CD14-positive monocyte (primary cell): ENCODE results near the gene HSF4. TPM values are rescaled to one million over a fixed set of nuclear protein-coding genes. Genes with fewer than 3 reads are reported as not detected.

Source experiments
- DNase-seq, 3 donors: peaks; one replicate each; pipeline ENCODE4 v3.0.0-alpha.2; 2011 to 2022
- H2AFZ ChIP-seq: 2 replicates; pipeline ENCODE4 v1.6.0; 2012; ENCODE audit warnings: mild to moderate bottlenecking, low read depth, low read length, inconsistent platforms; ENCODE audit not compliant: insufficient read depth, poor library complexity, severe bottlenecking
- H3K27ac ChIP-seq, 2 donors: 1 replicate in 1 of 2; 2 replicates in 1 of 2; pipeline ENCODE4 v1.5.1; 2012 to 2013; ENCODE audit warnings: low read length in 2 of 2, control low read depth in 1 of 2, inconsistent platforms in 1 of 2, low read depth in 1 of 2, mild to moderate bottlenecking in 1 of 2
- H3K27me3 ChIP-seq, 2 donors: one replicate each; pipeline versions ENCODE4 v1.6.0 to v1.6.1; 2011 to 2013; ENCODE audit warnings: low read length in 2 of 2; ENCODE audit not compliant: control insufficient read depth in 2 of 2, insufficient read depth in 2 of 2
- H3K36me3 ChIP-seq, 2 donors: replicated peaks in 1 of 2; 1 replicate in 1 of 2; 2 replicates in 1 of 2; pipeline versions ENCODE4 v1.5.1 to v1.6.1; 2012 to 2013; ENCODE audit warnings: low read length in 2 of 2, control low read depth in 1 of 2, inconsistent platforms in 1 of 2, mild to moderate bottlenecking in 1 of 2; ENCODE audit not compliant: insufficient read depth in 2 of 2, control insufficient read depth in 1 of 2
- H3K4me1 ChIP-seq, 2 donors: 1 replicate in 1 of 2; 2 replicates in 1 of 2; pipeline versions ENCODE4 v1.5.1 to v1.6.1; 2012 to 2013; ENCODE audit warnings: low read length in 2 of 2, control low read depth in 1 of 2, inconsistent platforms in 1 of 2, mild to moderate bottlenecking in 1 of 2, moderate library complexity in 1 of 2; ENCODE audit not compliant: insufficient read depth in 2 of 2, control insufficient read depth in 1 of 2
- H3K4me2 ChIP-seq: replicated peaks from 2 replicates; pipeline ENCODE3; 2012; ENCODE audit warnings: low read length, moderate library complexity, mild to moderate bottlenecking; ENCODE audit not compliant: poor library complexity, severe bottlenecking; ENCODE audit errors: extremely low read depth
- H3K4me3 ChIP-seq, 3 experiments: fragments of 200-600 bp in 1 of 3; sonication (generic) in 1 of 3; replicated peaks in 1 of 3; 1 replicate in 2 of 3; 2 replicates in 1 of 3; pipeline ENCODE4 v1.5.1; 2011 to 2013; ENCODE audit warnings: low read length in 3 of 3, mild to moderate bottlenecking in 3 of 3, control low read depth in 2 of 3, low read depth in 2 of 3, inconsistent platforms in 1 of 3, moderate library complexity in 1 of 3
- H3K79me2 ChIP-seq: 2 replicates; pipeline ENCODE4 v1.6.0; 2012; ENCODE audit warnings: mild to moderate bottlenecking, control low read depth, inconsistent platforms, low read length, moderate library complexity; ENCODE audit not compliant: insufficient read depth
- H3K9ac ChIP-seq: 2 replicates; pipeline ENCODE4 v1.6.0; 2017; ENCODE audit warnings: low read length, mild to moderate bottlenecking; ENCODE audit not compliant: insufficient read depth, poor library complexity, severe bottlenecking
- H3K9me3 ChIP-seq, 2 donors: replicated peaks in 1 of 2; 1 replicate in 1 of 2; 2 replicates in 1 of 2; pipeline versions ENCODE4 v1.5.1 to v1.6.1; 2012 to 2013; ENCODE audit warnings: low read length in 2 of 2, control low read depth in 1 of 2; ENCODE audit not compliant: control insufficient read depth in 1 of 2, insufficient read depth in 1 of 2
- H4K20me1 ChIP-seq: 2 replicates; pipeline ENCODE4 v1.6.0; 2012; ENCODE audit warnings: mild to moderate bottlenecking, low read length, control low read depth, moderate library complexity; ENCODE audit not compliant: insufficient read depth
- H3K27ac Mint-ChIP-seq, 7 donors: one replicate each; pipeline ENCODE4 v1.8.0; 2020; ENCODE audit warnings: mild to moderate bottlenecking in 7 of 7, mixed read lengths in 7 of 7, moderate library complexity in 6 of 7, inconsistent platforms in 2 of 7
- H3K27me3 Mint-ChIP-seq, 3 donors: one replicate each; pipeline ENCODE4 v1.8.0; 2021 to 2022; ENCODE audit warnings: low read depth in 3 of 3, mild to moderate bottlenecking in 3 of 3, mixed read lengths in 3 of 3, moderate library complexity in 3 of 3, inconsistent platforms in 1 of 3
- H3K36me3 Mint-ChIP-seq, 2 donors: one replicate each; pipeline ENCODE4 v1.8.0; 2020; ENCODE audit warnings: mixed read lengths in 2 of 2, inconsistent platforms in 1 of 2, mild to moderate bottlenecking in 1 of 2
- H3K4me1 Mint-ChIP-seq: one replicate; pipeline ENCODE4 v1.8.0; 2020; ENCODE audit warnings: mild to moderate bottlenecking, mixed read lengths
- H3K4me3 Mint-ChIP-seq, 2 donors: one replicate each; pipeline ENCODE4 v1.8.0; 2020; ENCODE audit warnings: mild to moderate bottlenecking in 2 of 2, mixed read lengths in 2 of 2, moderate library complexity in 1 of 2
- H3K9me3 Mint-ChIP-seq, 7 donors: one replicate each; pipeline ENCODE4 v1.8.0; 2020 to 2022; ENCODE audit warnings: mixed read lengths in 7 of 7, mild to moderate bottlenecking in 6 of 7, moderate library complexity in 6 of 7, inconsistent platforms in 2 of 7
- WGBS: methylation state at CpG from one replicate; pipeline ENCODE4 v1.1.5; 2013; ENCODE audit warnings: missing lambda C conversion rate; ENCODE audit not compliant: insufficient coverage; 5-methylcytosine and 5-hydroxymethylcytosine counted together
- intact Hi-C, 2 donors: fragments of 100-400 bp; cut with micrococcal nuclease; formaldehyde crosslinking; loops; one replicate each; pipeline versions ENCODE4 v1.15.0 to v1.15.1; 2023
- polyA plus RNA-seq, 3 donors: library from polyadenylated mRNA; depleted of rRNA in 1 of 3; unstranded in 2 of 3; stranded (reverse) in 1 of 3; fragments of 300-500 nt in 2 of 3; fragments of >200 nt in 1 of 3; fragmentation: Illumina TruSeq in 2 of 3; gene quantifications; 1 replicate in 2 of 3; 2 replicates in 1 of 3; pipeline ENCODE4 v1.2.3, GENCODE V29; 2012 to 2021
- TF ChIP-seq, protein P1 (sequence below): fragments of 200-600 bp; IDR thresholded peaks from one replicate; pipeline ENCODE4 v1.8.0; 2022; ENCODE audit warnings: antibody characterized with exemption, mild to moderate bottlenecking

HSF4 gene
- polyA plus RNA-seq, 3 donors, result 53.4 TPM; not detected in 2

DNA sequence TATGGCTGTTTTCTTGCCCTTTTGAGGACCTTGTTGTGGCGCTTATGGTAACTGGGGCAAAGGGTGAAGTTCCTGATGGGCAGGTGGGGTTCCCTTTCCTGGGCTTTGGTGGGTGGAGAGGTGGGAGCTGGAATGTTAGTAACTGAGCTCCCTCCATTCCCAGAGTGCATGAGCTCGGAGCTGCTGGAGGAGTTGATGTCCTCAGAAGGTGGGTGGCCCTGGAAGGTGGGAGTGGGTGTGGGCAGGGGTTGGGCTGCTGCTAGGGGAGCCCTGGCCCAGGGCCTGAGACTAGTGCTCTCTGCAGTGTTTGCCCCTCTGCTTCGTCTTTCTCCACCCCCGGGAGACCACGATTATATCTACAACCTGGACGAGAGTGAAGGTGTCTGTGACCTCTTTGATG lies 33.2 kb downstream of the HSF4 start:
- Histone ChIP-seq H3K4me3 (no peak overlapping the region), H4K20me1 (peaks cover 70% of the 10 kb centered on the region), H3K9me3 (no peaks in the 10 kb centered on the region), H2AFZ (no peak overlapping the region), H3K79me2 (peaks cover 23% of the 10 kb centered on the region), H3K4me2 (no peak overlapping the region), H3K36me3 (peaks cover 65 to 80% of the 10 kb centered on the region in 2 donors), H3K4me1 (peaks cover 9 to 10% of the 10 kb centered on the region in 2 donors), H3K9ac (no peak overlapping the region), H3K27me3 (no peaks in the 10 kb centered on the region), H3K27ac (peak overlapping the region in 1 of 2 donors; percentile 26)
- Mint-ChIP-seq H3K27me3 (peaks cover 0 to 2% (median 0%) of the 10 kb centered on the region in 3 donors), H3K27ac (peak overlapping the region in 2 of 7 donors; percentile 24 to 42), H3K4me3 (no peak overlapping the region), H3K4me1 (peaks cover 29% of the 10 kb centered on the region), H3K36me3 (peaks cover 68 to 85% of the 10 kb centered on the region in 2 donors), H3K9me3 (no peaks in the 10 kb centered on the region)
- intact Hi-C loops, result no loop called here
- TF ChIP-seq, protein P1, sequence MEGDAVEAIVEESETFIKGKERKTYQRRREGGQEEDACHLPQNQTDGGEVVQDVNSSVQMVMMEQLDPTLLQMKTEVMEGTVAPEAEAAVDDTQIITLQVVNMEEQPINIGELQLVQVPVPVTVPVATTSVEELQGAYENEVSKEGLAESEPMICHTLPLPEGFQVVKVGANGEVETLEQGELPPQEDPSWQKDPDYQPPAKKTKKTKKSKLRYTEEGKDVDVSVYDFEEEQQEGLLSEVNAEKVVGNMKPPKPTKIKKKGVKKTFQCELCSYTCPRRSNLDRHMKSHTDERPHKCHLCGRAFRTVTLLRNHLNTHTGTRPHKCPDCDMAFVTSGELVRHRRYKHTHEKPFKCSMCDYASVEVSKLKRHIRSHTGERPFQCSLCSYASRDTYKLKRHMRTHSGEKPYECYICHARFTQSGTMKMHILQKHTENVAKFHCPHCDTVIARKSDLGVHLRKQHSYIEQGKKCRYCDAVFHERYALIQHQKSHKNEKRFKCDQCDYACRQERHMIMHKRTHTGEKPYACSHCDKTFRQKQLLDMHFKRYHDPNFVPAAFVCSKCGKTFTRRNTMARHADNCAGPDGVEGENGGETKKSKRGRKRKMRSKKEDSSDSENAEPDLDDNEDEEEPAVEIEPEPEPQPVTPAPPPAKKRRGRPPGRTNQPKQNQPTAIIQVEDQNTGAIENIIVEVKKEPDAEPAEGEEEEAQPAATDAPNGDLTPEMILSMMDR, result no peak
- 96% methylated on average over 5 of the region's 6 CpGs for WGBS
- DNase-seq, result no peak

GRCh38 chr16:67198238-67198734 lies 33.7 kb downstream of the HSF4 start:
- H3K27me3 ChIP-seq, result no peaks in the 10 kb centered on the region
- no peaks in the 10 kb centered on the region for H3K9me3 ChIP-seq
- WGBS, result 66% methylated on average over 5 of the region's 12 CpGs
- peak overlapping the region in 1 of 2 donors; percentile 26 for H3K27ac ChIP-seq
- H4K20me1 ChIP-seq, result peaks cover 64% of the 10 kb centered on the region
- Mint-ChIP-seq H3K9me3 (no peaks in the 10 kb centered on the region), H3K27me3 (peaks cover 0 to 2% (median 1%) of the 10 kb centered on the region in 3 donors), H3K36me3 (peaks cover 71 to 87% of the 10 kb centered on the region in 2 donors), H3K4me3 (no peak overlapping the region), H3K27ac (peak overlapping the region in 3 of 7 donors; percentile 42 to 81 (median 79)), H3K4me1 (peaks cover 24% of the 10 kb centered on the region)
- H3K36me3 ChIP-seq, result peaks cover 71 to 86% of the 10 kb centered on the region in 2 donors
- no peak overlapping the region for H2AFZ ChIP-seq
- peaks cover 17% of the 10 kb centered on the region for H3K79me2 ChIP-seq
- intact Hi-C loops, result no loop called here
- DNase-seq, result peak; percentile 36 to 42 (median 41)
- no peak overlapping the region for H3K4me3 ChIP-seq
- H3K4me1 ChIP-seq, result peaks cover 4% of the 10 kb centered on the region in 2 donors
- H3K4me2 ChIP-seq, result no peak overlapping the region
- H3K9ac ChIP-seq, result no peak overlapping the region
- TF ChIP-seq, protein P1, result peak; percentile 69
